ENCODE results near the gene RNASE2. TPM values are rescaled to one million over a fixed set of nuclear protein-coding genes. Genes with fewer than 3 reads are reported as not detected.

The RNASE2 gene
- total RNA-seq, 4 donors from 2014 or later = not detected

DNA sequence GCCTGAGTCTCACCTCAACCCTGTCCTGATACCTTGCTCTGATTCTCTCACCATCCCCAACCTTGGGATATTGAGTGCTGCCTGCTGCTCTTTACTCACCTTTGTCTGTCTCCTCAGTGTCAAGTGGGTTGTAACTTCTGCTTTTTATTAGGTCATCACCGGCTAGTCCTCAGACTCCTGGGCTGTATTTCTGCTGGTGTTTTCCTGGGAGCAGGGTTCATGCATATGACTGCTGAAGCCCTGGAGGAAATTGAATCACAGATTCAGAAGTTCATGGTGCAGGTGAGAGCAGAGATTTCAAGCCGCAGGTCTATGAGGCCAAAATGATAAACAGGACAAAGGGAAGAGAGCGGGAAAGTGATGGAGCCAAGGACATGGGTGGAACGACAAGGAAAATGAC, 44.3 kb downstream of the RNASE2 start:
- intact Hi-C loops (cut with DNase I) = no loop called here
- no peak overlapping the region for H3K4me3 ChIP-seq (replicated peaks in 1 of 3)
- no peak overlapping the region for H3K27ac ChIP-seq
- no peaks in the 10 kb centered on the region for H3K9me3 ChIP-seq
- 84% methylated on average over 4 of the region's 4 CpGs for WGBS, 2 donors
- TF ChIP-seq, protein P1, sequence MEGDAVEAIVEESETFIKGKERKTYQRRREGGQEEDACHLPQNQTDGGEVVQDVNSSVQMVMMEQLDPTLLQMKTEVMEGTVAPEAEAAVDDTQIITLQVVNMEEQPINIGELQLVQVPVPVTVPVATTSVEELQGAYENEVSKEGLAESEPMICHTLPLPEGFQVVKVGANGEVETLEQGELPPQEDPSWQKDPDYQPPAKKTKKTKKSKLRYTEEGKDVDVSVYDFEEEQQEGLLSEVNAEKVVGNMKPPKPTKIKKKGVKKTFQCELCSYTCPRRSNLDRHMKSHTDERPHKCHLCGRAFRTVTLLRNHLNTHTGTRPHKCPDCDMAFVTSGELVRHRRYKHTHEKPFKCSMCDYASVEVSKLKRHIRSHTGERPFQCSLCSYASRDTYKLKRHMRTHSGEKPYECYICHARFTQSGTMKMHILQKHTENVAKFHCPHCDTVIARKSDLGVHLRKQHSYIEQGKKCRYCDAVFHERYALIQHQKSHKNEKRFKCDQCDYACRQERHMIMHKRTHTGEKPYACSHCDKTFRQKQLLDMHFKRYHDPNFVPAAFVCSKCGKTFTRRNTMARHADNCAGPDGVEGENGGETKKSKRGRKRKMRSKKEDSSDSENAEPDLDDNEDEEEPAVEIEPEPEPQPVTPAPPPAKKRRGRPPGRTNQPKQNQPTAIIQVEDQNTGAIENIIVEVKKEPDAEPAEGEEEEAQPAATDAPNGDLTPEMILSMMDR (IDR thresholded peaks at IDR 0.05) = no peak
- TF ChIP-seq POLR2A (IDR thresholded peaks at IDR 0.05) = no peak
- H3K4me1 ChIP-seq = no peaks in the 10 kb centered on the region
- no peaks in the 10 kb centered on the region for H3K27me3 ChIP-seq
- peaks cover 26 to 29% of the 10 kb centered on the region in 2 donors for H3K36me3 ChIP-seq
- no peak for DNase-seq

DNA sequence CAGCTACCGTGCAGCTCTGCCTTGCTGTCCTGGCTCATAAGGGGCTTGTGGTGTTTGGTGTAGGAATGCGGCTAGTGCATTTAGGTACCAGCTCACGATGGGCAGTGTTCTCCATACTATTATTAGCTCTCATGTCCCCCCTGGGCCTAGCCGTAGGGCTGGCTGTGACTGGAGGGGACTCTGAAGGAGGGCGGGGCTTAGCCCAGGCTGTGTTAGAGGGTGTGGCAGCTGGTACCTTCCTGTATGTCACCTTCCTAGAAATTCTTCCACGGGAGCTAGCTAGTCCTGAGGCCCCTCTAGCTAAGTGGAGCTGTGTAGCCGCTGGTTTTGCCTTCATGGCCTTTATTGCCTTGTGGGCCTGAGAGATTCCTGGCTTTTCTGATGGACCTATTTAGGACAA, 45.9 kb downstream of the RNASE2 start:
- no peak overlapping the region for H3K4me3 ChIP-seq (replicated peaks in 1 of 3)
- no peak for TF ChIP-seq POLR2A (IDR thresholded peaks at IDR 0.05)
- TF ChIP-seq, protein P1 (IDR thresholded peaks at IDR 0.05) = no peak
- H3K27me3 ChIP-seq = no peaks in the 10 kb centered on the region
- no peaks in the 10 kb centered on the region for H3K9me3 ChIP-seq
- no peak for DNase-seq
- intact Hi-C loops (cut with DNase I) = no loop called here
- H3K36me3 ChIP-seq = peaks cover 9 to 13% of the 10 kb centered on the region in 2 donors
- H3K27ac ChIP-seq = no peak overlapping the region
- 79 to 81% methylated on average over 5 to 7 of the region's 7 CpGs for WGBS, 2 donors
- no peaks in the 10 kb centered on the region for H3K4me1 ChIP-seq

DNA sequence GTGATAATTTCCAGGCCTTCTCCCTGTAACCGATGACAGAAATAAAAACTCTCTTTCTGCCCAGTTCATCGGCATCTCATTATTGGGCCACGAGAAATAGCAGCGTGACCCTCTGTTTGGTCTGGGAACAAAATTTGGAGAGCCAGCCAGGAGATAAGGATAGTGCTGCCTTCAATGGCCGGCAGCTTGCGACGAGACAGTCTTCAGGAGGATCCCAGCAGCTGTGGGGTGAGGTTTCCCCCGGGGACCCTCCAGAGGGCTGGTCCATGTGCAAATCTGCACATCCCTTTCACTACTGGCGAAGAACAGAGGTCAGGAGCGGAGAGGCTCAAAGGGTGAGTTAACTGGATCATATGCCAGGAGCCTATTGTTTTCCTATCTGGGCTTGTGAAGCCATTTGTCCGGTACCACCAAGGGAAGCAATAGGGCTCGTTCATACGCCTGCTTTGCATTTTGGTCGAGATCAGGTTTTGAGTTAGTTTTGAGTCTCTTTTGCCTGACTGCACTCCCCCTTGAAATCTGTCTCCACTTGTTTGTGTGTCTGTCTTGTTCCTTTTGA, 48.6 kb downstream of the RNASE2 start:
- intact Hi-C loops (cut with DNase I) = no loop called here
- Histone ChIP-seq H3K4me3 (replicated peaks in 1 of 3) (no peak overlapping the region), H3K9me3 (no peaks in the 10 kb centered on the region), H3K36me3 (no peaks in the 10 kb centered on the region), H3K4me1 (no peaks in the 10 kb centered on the region), H3K27me3 (no peaks in the 10 kb centered on the region), H3K27ac (no peak overlapping the region)
- TF ChIP-seq, protein P1 (IDR thresholded peaks at IDR 0.05) = no peak
- no peak for TF ChIP-seq POLR2A (IDR thresholded peaks at IDR 0.05)
- DNase-seq = no peak
- 80 to 86% methylated on average over 14 of the region's 14 CpGs for WGBS, 2 donors

Small RNAs within 50 kb of the gene (small RNA-seq; reads per million reads assigned to genes)
- gene RN7SL189P = not detected

Other genes starting within 250 kb of the RNASE2 start
- not detected for gene EDDM3A, start 209.6 kb upstream of the RNASE2 start, total RNA-seq
- not detected for gene EDDM3B, start 187.1 kb upstream of the RNASE2 start, total RNA-seq
- gene RNASE6, start 174.2 kb upstream of the RNASE2 start, total RNA-seq = 10 to 100 TPM in 1 of 4 donors, 1 to 10 TPM in 3; 1.8 to 13.2 (median 6.2) TPM
- gene RNASE1, start 152.6 kb upstream of the RNASE2 start, total RNA-seq = 100 to 1,000 TPM in 2 of 4 donors, 10 to 100 TPM in 2; 69.0 to 208 (median 133) TPM
- not detected for gene RNASE3, start 64.1 kb upstream of the RNASE2 start, total RNA-seq
- gene METTL17, start 34.5 kb downstream of the RNASE2 start, total RNA-seq = 100 to 1,000 TPM in 2 of 4 donors, 10 to 100 TPM in 2; 82.8 to 164 (median 114) TPM
- not detected for gene SLC39A2, start 43.8 kb downstream of the RNASE2 start, total RNA-seq
- 100 to 1,000 TPM; 152 to 212 (median 183) TPM for gene NDRG2, start 69.6 kb downstream of the RNASE2 start, total RNA-seq
- not detected for gene TPPP2, start 74.7 kb downstream of the RNASE2 start, total RNA-seq
- not detected for gene RNASE13, start 79.3 kb downstream of the RNASE2 start, total RNA-seq
- not detected for gene RNASE7, start 86.9 kb downstream of the RNASE2 start, total RNA-seq
- not detected for gene RNASE8, start 102.3 kb downstream of the RNASE2 start, total RNA-seq
- gene ARHGEF40, start 114.8 kb downstream of the RNASE2 start, total RNA-seq = 10 to 100 TPM; 28.1 to 44.8 (median 43.4) TPM
- 10 to 100 TPM; 53.6 to 82.7 (median 67.3) TPM for gene ZNF219, start 143.2 kb downstream of the RNASE2 start, total RNA-seq
- 1 to 10 TPM in 2 of 4 donors, under 1 TPM in 1, not detected in 1; 0.81 to 3.1 (median 2.8) TPM for gene TMEM253, start 145.6 kb downstream of the RNASE2 start, total RNA-seq
- gene OR5AU1, start 200.6 kb downstream of the RNASE2 start, total RNA-seq = not detected